Amygdala (tissue), 56 donors: Measurements from ENCODE around the gene OXER1.
A peak's percentile ranks its signal among the peaks of the same experiment; 100 is the strongest.

Experiments used
- DNase-seq, 56 donors: peaks; one replicate each; lab custom pipeline; 2025; lab: John Stamatoyannopoulos, UW

OXER1 gene, protein sequence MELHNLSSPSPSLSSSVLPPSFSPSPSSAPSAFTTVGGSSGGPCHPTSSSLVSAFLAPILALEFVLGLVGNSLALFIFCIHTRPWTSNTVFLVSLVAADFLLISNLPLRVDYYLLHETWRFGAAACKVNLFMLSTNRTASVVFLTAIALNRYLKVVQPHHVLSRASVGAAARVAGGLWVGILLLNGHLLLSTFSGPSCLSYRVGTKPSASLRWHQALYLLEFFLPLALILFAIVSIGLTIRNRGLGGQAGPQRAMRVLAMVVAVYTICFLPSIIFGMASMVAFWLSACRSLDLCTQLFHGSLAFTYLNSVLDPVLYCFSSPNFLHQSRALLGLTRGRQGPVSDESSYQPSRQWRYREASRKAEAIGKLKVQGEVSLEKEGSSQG

GRCh38 chr2:42764096-42764495 lies at the start of gene OXER1:
Gene OXER1 (minus strand): TSS chr2:42764135. CDS start chr2:42764062, 73 bp downstream.
- no peak for DNase-seq

DNA sequence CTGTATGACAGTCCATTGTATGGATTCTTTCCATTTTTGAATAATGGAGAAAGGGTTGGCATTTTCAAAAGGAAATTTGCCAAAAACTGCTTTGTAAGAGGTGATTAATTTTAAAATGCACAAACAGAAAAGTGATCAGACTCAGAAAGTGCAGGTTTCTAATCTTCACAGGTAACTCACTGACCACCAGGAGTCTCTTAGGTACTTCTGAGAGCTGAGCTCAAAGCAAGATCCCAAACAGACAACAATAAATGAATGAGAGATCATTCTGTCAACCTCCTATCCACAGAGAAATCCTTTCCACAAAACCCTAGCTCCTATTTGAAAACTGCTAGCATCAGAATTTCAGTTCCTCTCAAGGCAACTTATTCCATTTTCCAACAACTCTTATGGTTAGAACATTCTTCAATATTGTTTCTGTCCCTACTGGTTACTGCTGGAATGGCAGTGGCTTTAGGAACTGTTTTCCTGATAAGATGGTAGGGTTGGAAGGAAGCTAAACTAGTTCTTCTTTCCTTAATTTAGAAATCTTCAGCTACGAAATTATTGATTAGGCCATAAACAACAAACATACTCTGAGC lies 49.1 kb upstream of the OXER1 start:
- no peak for DNase-seq

DNA sequence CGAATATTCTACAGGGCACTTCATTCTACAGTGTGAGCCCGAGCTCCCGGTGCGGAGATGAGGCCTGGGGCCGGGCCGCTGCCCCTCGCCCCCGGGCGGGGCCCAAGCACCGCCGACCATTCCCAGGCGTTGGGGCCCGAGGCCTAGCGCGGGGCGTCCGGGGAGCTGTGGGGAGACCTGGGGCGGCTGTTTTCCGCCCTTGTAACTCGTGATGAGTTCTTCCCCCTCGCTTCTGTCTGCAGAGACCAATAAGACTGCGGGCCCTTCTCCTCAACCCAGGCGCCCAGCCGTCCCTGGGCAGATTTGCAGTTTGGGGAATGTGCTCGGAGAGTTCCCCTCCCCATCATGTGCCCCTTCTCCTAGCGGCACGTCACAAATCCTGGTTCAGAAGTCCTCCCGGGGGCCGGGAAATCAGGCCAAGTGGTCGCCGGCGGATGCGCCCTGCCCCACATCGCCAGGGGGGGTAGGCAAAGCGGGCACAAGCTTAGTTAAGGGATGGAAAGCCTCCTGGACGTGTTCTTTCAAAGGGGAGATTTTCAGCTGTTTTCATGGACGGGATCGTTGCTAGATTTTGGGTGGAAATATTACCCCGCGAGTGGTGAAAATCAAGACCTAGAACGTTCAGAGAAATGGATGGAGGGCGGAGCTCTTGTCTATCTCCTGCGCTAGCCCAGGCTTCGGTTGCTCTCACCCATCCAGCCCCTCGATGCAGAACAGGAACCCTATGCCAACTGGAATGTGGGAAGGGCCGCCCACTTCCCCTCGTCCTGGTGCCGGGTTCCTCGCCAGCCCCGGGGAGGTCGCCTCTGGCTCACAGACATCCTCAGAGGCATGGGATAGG lies 47.3 kb upstream of the OXER1 start:
- DNase-seq: peak in 40 of 56 donors; percentile 23 to 87 (median 66)

DNA sequence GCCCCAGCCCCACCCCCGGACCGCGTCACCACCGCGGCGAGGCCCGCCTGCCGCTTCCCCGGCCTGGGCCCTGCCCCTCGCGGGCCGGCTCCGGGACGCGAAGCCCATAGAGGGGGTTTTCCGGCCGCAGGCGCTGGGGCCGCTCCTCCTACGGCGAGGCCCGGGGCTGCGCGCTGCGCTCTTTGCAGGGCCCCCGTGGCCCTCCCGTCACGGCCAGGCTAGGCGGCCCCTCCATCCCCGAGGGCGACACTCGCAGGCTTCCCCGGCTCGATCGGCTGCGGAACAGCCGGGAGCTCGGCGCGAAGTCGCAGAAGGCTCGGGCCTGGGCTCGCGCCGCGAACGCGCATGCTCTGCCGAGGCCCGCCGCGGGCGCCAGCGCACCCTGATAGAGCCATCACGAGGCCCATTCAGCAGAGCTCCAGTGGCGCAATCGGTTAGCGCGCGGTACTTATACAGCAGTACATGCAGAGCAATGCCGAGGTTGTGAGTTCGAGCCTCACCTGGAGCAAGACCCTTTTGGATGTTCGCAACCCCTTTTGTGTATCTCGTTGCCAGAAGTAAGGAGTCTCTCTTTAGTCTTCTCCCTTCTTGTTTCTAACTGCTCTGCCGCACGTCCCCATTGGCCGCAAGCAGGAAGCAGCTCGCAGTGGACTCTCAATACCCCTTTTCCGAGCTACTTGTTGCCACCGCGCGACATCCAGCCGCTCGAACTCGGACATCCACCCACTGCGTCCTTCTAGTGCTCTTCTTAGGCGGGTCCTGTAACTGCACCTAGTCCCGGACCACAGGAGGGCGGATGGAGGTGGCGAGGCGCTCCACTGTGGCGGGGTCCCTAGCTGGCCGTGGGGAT lies 46.4 kb upstream of the OXER1 start:
- DNase-seq: peak; percentile 75 to 98 (median 91)

- peak in 43 of 56 donors; percentile 34 to 97 (median 84) for DNase-seq
Observed at GRCh38 chr2:42809819-42810120, 45.8 kb upstream of the OXER1 start.

- DNase-seq: peak in 1 of 56 donors; percentile 24
Observed at GRCh38 chr2:42809131-42809818, 45.3 kb upstream of the OXER1 start.

DNA sequence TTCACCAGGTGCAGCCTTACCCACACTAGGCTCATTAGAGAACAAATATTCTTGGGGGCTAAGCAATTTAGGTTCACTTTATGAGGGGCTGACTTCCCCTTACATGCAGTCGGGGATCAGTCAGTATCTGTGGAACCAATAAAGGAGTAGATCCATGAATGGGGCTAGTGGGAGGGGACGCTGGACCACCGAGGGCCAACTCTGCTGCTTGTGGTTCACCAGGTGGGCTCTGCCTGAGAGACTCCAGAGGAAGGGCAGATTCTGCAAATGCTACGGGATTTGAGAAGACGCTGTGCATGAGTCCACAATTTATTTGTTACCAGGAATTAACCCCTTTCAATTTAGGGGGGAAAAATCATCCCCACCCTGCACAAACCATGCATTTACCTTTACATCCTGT lies 44.4 kb upstream of the OXER1 start:
- no peak for DNase-seq

DNA sequence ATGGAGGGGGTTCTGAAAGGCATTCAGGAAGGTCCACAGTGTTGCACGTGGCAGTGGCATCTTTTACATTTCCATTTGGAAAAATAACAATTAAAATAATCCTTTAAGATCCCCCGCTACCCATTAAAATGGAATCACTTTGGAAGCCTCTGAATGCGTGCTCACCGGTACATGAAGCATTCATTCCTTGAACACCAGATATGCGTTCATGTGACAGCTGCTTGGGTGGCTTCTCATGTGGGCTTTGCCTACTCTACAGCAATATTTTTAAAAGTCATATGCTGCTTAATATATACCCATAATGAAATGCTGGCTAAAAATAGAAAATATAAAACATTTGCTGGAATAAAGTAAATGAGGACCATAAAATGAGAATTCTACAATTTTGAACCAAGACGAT lies 42.9 kb upstream of the OXER1 start:
- DNase-seq: no peak

GRCh38 chr2:42804891-42805290 lies 41.0 kb upstream of the OXER1 start:
- peak in 13 of 56 donors; percentile 22 to 48 (median 34) for DNase-seq

DNA sequence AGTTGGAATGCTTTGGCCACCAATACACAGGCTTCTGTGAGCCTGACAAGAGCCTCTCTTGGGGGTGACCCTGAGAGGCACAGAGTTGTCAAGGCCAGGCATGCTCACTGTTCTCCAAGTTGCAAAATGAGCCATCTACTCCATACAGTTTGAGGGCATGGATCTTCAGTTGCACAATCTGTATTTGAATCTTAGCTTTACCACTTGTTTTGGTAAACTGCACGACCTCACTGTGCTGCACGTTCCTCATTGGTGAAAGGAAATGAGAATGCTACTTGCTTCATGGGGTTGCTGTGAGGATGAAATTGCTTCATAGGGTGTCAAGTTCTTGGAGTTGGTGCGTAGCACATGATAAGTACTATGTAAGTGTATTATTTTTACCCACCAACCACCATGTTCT lies 40.4 kb upstream of the OXER1 start:
- no peak for DNase-seq

DNA sequence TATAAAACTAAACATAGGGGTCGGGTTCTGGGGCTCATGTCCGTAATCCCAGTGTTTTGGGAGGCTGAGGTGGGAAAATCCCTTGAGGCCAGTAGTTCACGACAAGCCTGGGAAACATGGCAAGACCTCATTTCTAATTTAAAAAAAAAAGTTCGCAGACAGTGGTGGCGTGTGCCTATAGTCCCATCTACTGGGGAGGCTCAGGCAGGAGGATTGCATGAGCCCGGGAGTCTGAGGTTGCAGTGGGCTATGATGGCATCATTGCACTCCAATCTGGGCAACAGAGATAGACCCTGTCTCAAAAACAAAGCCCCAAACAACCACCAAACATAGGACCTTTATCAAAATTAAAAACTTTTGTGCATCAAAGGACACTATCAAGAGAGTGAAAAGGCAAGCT lies 38.2 kb upstream of the OXER1 start:
- DNase-seq: no peak

- DNase-seq: no peak
Observed at GRCh38 chr2:42801381-42801780, 37.4 kb upstream of the OXER1 start.

- DNase-seq: no peak
Observed at GRCh38 chr2:42800981-42801380, 37.0 kb upstream of the OXER1 start.

- DNase-seq: no peak
Observed at GRCh38 chr2:42800461-42800962, 36.6 kb upstream of the OXER1 start.

- DNase-seq: no peak
Observed at GRCh38 chr2:42799881-42800280, 35.9 kb upstream of the OXER1 start.

GRCh38 chr2:42797281-42797680 lies 33.3 kb upstream of the OXER1 start:
- DNase-seq: no peak

DNA sequence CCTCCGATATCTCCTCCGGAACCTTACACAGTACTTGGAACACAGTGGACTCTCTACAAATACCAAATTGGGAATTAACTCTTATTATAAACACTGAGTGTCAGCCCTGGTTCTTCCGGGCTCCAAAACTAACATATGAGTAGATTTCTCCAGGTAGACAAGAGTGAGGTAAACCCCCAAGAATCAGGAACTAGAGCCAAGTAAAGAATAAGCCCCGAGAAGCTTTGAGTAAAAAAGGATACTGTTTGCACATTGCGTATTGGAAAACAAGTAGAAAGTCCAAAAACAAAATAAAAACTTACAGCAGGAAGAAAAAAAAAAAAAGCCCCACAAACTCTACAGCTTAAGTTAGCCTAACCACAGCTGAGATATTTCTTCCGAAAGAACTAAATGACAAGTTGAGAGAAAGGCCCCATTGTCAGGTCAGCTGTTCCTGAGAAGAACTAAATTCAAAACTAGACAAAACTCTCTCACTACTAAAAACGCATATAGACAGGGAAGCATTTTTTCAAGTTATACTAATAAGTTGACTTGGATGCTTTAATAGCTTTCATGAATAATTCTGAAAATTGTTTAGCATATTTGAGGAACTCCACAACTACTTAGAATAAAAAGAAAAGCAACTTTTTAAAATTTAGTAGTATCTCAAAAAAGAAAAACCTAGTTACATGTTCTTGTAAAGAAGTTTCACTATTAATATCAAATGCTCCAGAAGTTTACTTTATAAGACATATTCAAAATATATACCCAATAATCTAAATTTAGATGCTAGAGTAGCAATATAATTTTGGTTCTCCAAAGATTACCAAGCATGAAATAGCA lies 32.7 kb upstream of the OXER1 start:
- no peak for DNase-seq

GRCh38 chr2:42795841-42796301 lies 31.9 kb upstream of the OXER1 start:
- no peak for DNase-seq

DNA sequence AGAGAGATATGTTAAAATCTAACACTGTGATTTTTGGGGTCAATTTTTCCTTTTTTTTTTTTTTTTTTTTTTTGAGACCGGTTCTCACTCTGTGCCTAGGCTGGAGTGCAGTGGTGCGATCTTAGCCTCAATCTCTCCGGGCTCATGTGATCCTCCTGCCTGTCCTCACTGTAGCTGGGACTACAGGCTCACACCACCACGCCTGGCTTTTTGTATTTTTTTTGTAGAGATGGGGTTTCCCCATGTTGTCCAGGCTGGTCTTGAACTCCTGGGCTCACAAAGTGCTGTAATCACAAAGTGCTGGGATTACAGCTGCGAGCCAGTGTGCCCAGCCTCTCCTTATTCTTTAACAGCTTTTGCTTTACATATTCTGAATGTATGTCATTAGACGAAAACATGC lies 31.3 kb upstream of the OXER1 start:
- DNase-seq: no peak
